SK-N-SH (cell line): Measurements from ENCODE around the gene PRRT4. TPM values are rescaled to one million over a fixed set of nuclear protein-coding genes. Genes with fewer than 3 reads are reported as not detected.

Source experiments
- CTCF ChIA-PET: fragments of 300-600, 350-600 bp; formaldehyde crosslinking; extraction: SDS; loops from one replicate; lab custom pipeline; 2021; lab: Yijun Ruan, JAX
- POLR2A ChIA-PET: fragments of 350-600 bp; sonication (Branson Sonifier 250); formaldehyde crosslinking; extraction: SDS; loops from one replicate; lab custom pipeline; 2020; ENCODE audit warnings: antibody characterized with exemption, inconsistent platforms; lab: Yijun Ruan, JAX
- DNase-seq: peaks from one replicate; pipeline ENCODE4 v3.0.0; 2012
- H2AFZ ChIP-seq: fragments of 200-600 bp; sonication (generic); 2 replicates; pipeline ENCODE4 v1.8.1; 2016; ENCODE audit warnings: antibody characterized with exemption, mild to moderate bottlenecking, low read depth
- H3F3A ChIP-seq: fragments of 200-600 bp; sonication (generic); replicated peaks from 2 replicates; pipeline ENCODE3; 2016; ENCODE audit warnings: antibody characterized with exemption, mild to moderate bottlenecking; ENCODE audit not compliant: insufficient read depth
- H3K27ac ChIP-seq, 2 experiments: fragments of 200-500 bp in 1 of 2; fragments of 200-600 bp in 1 of 2; sonication (Bioruptor generic) in 1 of 2; sonication (generic), shearing (Covaris generic) in 1 of 2; 2 replicates each; pipeline versions ENCODE4 v1.5.1 to v1.6.1; 2014 to 2016; ENCODE audit warnings: low read depth in 2 of 2, inconsistent platforms in 1 of 2, low read length in 1 of 2, mild to moderate bottlenecking in 1 of 2, mixed read lengths in 1 of 2
- H3K27me3 ChIP-seq: fragments of 200-600 bp; sonication (generic), shearing (Covaris generic); 2 replicates; pipeline ENCODE4 v1.6.1; 2016; ENCODE audit warnings: mixed run types; ENCODE audit not compliant: insufficient read depth
- H3K36me3 ChIP-seq, 2 experiments: fragments of 200-500 bp in 1 of 2; fragments of 200-600 bp in 1 of 2; sonication (Bioruptor generic) in 1 of 2; sonication (generic) in 1 of 2; replicated peaks in 1 of 2; 2 replicates each; pipeline versions ENCODE3 to v1.5.1; 2014 to 2016; ENCODE audit warnings: low read length in 1 of 2, mild to moderate bottlenecking in 1 of 2; ENCODE audit not compliant: insufficient read depth in 2 of 2, control insufficient read depth in 1 of 2
- H3K4me1 ChIP-seq, 2 experiments: fragments of 200-500 bp in 1 of 2; fragments of 200-600 bp in 1 of 2; sonication (Bioruptor generic) in 1 of 2; sonication (generic), shearing (Covaris generic) in 1 of 2; 2 replicates each; pipeline versions ENCODE4 v1.5.1 to v1.6.1; 2014 to 2016; ENCODE audit warnings: low read depth in 1 of 2, low read length in 1 of 2, mixed run types in 1 of 2; ENCODE audit not compliant: insufficient read depth in 2 of 2, control insufficient read depth in 1 of 2
- H3K4me2 ChIP-seq: fragments of 200-600 bp; sonication (generic), shearing (Covaris generic); 2 replicates; pipeline ENCODE4 v1.6.1; 2017; ENCODE audit warnings: mixed run types
- H3K4me3 ChIP-seq, 2 experiments: fragments of 200-500 bp in 1 of 2; fragments of 200-600 bp in 1 of 2; sonication (Bioruptor generic) in 1 of 2; sonication (generic), shearing (Covaris generic) in 1 of 2; 2 replicates each; pipeline versions ENCODE4 v1.5.1 to v1.8.1; 2014 to 2016; ENCODE audit warnings: low read depth in 2 of 2, inconsistent platforms in 1 of 2, low read length in 1 of 2, mild to moderate bottlenecking in 1 of 2, mixed read lengths in 1 of 2, moderate library complexity in 1 of 2
- H3K79me2 ChIP-seq: fragments of 200-600 bp; sonication (generic); 2 replicates; pipeline ENCODE4 v1.8.1; 2017; ENCODE audit warnings: mild to moderate bottlenecking; ENCODE audit not compliant: insufficient read depth
- H3K9ac ChIP-seq: fragments of 200-600 bp; sonication (generic); 2 replicates; pipeline ENCODE4 v1.6.1; 2017; ENCODE audit warnings: mixed run types
- H3K9me2 ChIP-seq: fragments of 200-600 bp; sonication (generic); 2 replicates; pipeline ENCODE4 v1.6.1; 2017; ENCODE audit warnings: mixed run types
- H3K9me3 ChIP-seq: fragments of 200-600 bp; sonication (generic); 2 replicates; pipeline ENCODE4 v1.6.1; 2017; ENCODE audit warnings: mixed run types, mild to moderate bottlenecking, moderate library complexity
- H4K20me1 ChIP-seq: fragments of 200-600 bp; sonication (generic); 2 replicates; pipeline ENCODE4 v1.6.1; 2017; ENCODE audit warnings: mild to moderate bottlenecking, mixed run types; ENCODE audit not compliant: insufficient read depth
- EZH2phosphoT487 ChIP-seq: fragments of 200-600 bp; sonication (generic); IDR thresholded peaks from 2 replicates; pipeline ENCODE4 v1.6.1; 2017; ENCODE audit warnings: low read depth, mixed run types, mild to moderate bottlenecking, antibody characterized with exemption, moderate library complexity, borderline replicate concordance
- FOSL2 ChIP-seq: IDR thresholded peaks from 2 replicates; pipeline ENCODE4 v1.4.0; 2012; ENCODE audit warnings: low read depth, mild to moderate bottlenecking, moderate library complexity, borderline replicate concordance
- GABPA ChIP-seq: IDR thresholded peaks from 2 replicates; pipeline ENCODE4 v1.4.0; 2012; ENCODE audit warnings: low read depth, mild to moderate bottlenecking
- GATA2 ChIP-seq: sonication (generic); formaldehyde crosslinking; IDR thresholded peaks from 2 replicates; pipeline ENCODE4 v1.5.0; 2020; ENCODE audit warnings: mild to moderate bottlenecking, missing genetic modification reagents
- MEF2A ChIP-seq: IDR thresholded peaks from 2 replicates; pipeline ENCODE4 v1.4.0; 2012; ENCODE audit warnings: low read depth, borderline replicate concordance
- NRF1 ChIP-seq: IDR thresholded peaks from 2 replicates; pipeline ENCODE4 v1.6.1; 2012; ENCODE audit warnings: low read depth, mild to moderate bottlenecking, low read length
- POLR2AphosphoS5 ChIP-seq: IDR thresholded peaks from 2 replicates; pipeline ENCODE4 v1.6.1; 2012; ENCODE audit warnings: low read depth, low read length
- RFX5 ChIP-seq: IDR thresholded peaks from 2 replicates; pipeline ENCODE4 v1.6.1; 2012; ENCODE audit warnings: mild to moderate bottlenecking, improper control_type of control experiment, low read length
- SIN3A ChIP-seq: IDR thresholded peaks from 2 replicates; pipeline ENCODE4 v1.6.1; 2012; ENCODE audit warnings: low read depth, mild to moderate bottlenecking, low read length, moderate library complexity, borderline replicate concordance
- SMC3 ChIP-seq: IDR thresholded peaks from 2 replicates; pipeline ENCODE4 v1.6.1; 2012; ENCODE audit warnings: low read depth, low read length, improper control_type of control experiment
- TCF12 ChIP-seq: IDR thresholded peaks from 2 replicates; pipeline ENCODE4 v1.4.0; 2012
- YY1 ChIP-seq: IDR thresholded peaks from 2 replicates; pipeline ENCODE4 v1.4.0; 2012; ENCODE audit warnings: low read depth, mild to moderate bottlenecking
- WGBS: methylation state at CpG from one replicate; pipeline ENCODE4 v1.1.6; 2017; ENCODE audit warnings: low lambda C conversion rate; 5-methylcytosine and 5-hydroxymethylcytosine counted together
- polyA plus RNA-seq, 3 experiments: library from polyadenylated mRNA; depleted of rRNA; stranded (reverse); fragments of >200 nt; gene quantifications; 2 replicates each; pipeline ENCODE4 v1.2.3, GENCODE V29; 2012
- TF ChIP-seq, protein P1 (sequence below): fragments of 200-600 bp; sonication (generic); IDR thresholded peaks from 2 replicates; pipeline ENCODE4 v1.6.1; 2017; ENCODE audit warnings: antibody characterized with exemption, mild to moderate bottlenecking, moderate library complexity
- TF ChIP-seq, protein P2 (sequence below): IDR thresholded peaks from 2 replicates; pipeline ENCODE4 v1.4.0; 2012; ENCODE audit warnings: low read depth, borderline replicate concordance
- TF ChIP-seq, protein P3 (sequence below): IDR thresholded peaks from 2 replicates; pipeline ENCODE4 v1.4.0; 2012; ENCODE audit warnings: low read depth
- TF ChIP-seq, protein P4 (sequence below): IDR thresholded peaks from 2 replicates; pipeline ENCODE4; 2012

Gene PRRT4
- polyA plus RNA-seq, 1 of the 3 experiments (the other 2 are of a cell fraction) = 1.5 TPM

DNA sequence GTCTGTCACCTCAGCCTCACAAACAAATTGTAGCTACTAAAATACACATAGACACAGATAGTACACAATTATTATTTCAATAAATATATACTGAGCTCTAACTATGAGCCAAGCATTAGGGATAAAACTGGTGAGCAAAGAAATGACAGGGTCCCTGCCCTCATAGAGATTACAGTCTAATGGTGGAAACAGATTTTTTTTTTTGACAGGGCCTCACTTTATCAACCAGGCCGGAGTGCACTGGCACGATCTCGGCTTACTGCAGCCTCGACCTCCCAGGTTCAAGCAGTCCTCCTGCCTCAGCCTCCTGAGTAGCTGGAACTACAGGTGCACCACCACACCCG, 17.1 kb downstream of the PRRT4 start:
- peak overlapping the region; percentile 91; the same call in 1 of the 2 replicates for H3K4me2 ChIP-seq
- DNase-seq = no peak
- no peaks in the 10 kb centered on the region for H3F3A ChIP-seq
- peak overlapping the region in 1 of 2 experiments; percentile 86; a peak in 1 of 4 replicates for H3K27ac ChIP-seq
- TF ChIP-seq POLR2AphosphoS5 = no peak
- TF ChIP-seq, protein P1, sequence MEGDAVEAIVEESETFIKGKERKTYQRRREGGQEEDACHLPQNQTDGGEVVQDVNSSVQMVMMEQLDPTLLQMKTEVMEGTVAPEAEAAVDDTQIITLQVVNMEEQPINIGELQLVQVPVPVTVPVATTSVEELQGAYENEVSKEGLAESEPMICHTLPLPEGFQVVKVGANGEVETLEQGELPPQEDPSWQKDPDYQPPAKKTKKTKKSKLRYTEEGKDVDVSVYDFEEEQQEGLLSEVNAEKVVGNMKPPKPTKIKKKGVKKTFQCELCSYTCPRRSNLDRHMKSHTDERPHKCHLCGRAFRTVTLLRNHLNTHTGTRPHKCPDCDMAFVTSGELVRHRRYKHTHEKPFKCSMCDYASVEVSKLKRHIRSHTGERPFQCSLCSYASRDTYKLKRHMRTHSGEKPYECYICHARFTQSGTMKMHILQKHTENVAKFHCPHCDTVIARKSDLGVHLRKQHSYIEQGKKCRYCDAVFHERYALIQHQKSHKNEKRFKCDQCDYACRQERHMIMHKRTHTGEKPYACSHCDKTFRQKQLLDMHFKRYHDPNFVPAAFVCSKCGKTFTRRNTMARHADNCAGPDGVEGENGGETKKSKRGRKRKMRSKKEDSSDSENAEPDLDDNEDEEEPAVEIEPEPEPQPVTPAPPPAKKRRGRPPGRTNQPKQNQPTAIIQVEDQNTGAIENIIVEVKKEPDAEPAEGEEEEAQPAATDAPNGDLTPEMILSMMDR = no peak
- no peak for TF ChIP-seq SIN3A
- TF ChIP-seq, protein P2, sequence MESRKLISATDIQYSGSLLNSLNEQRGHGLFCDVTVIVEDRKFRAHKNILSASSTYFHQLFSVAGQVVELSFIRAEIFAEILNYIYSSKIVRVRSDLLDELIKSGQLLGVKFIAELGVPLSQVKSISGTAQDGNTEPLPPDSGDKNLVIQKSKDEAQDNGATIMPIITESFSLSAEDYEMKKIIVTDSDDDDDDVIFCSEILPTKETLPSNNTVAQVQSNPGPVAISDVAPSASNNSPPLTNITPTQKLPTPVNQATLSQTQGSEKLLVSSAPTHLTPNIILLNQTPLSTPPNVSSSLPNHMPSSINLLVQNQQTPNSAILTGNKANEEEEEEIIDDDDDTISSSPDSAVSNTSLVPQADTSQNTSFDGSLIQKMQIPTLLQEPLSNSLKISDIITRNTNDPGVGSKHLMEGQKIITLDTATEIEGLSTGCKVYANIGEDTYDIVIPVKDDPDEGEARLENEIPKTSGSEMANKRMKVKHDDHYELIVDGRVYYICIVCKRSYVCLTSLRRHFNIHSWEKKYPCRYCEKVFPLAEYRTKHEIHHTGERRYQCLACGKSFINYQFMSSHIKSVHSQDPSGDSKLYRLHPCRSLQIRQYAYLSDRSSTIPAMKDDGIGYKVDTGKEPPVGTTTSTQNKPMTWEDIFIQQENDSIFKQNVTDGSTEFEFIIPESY = no peak
- TF ChIP-seq GABPA = no peak
- TF ChIP-seq MEF2A = no peak
- no peak for TF ChIP-seq NRF1
- no peak for TF ChIP-seq YY1
- TF ChIP-seq, all 33 proteins: peak for 0
- peak overlapping the region; percentile 100 for H2AFZ ChIP-seq
- no peaks in the 10 kb centered on the region for H3K9me3 ChIP-seq
- WGBS = 78% methylated on average over 5 of the region's 5 CpGs
- no peak overlapping the region for H3K9ac ChIP-seq
- H3K36me3 ChIP-seq = peaks cover 0 to 13% of the 10 kb centered on the region in 2 experiments
- peaks cover 3% of the 10 kb centered on the region; the same call in 1 of the 2 replicates for H3K27me3 ChIP-seq
- H3K79me2 ChIP-seq = peaks cover 42% of the 10 kb centered on the region
- ChIA-PET CTCF (interaction anchor here (0.6 to 15.8 kb wide), 15 partner anchors 9 to 555 kb away, joined by 3 to 1786 read pairs (median 4); partner anchors contain the start of genes HILPDA, IMPDH1 and PRRT4), POLR2A (interaction anchor here (0.7 to 3.3 kb wide), 9 partner anchors 11 to 711 kb away, joined by 3 to 22 read pairs (median 4); no protein-coding TSS in a partner anchor)
- no peaks in the 10 kb centered on the region for H4K20me1 ChIP-seq
- no peaks in the 10 kb centered on the region for H3K9me2 ChIP-seq
- H3K4me3 ChIP-seq = no peak overlapping the region
- peaks cover 0 to 34% of the 10 kb centered on the region in 2 experiments; a peak in 2 of 4 replicates for H3K4me1 ChIP-seq

DNA sequence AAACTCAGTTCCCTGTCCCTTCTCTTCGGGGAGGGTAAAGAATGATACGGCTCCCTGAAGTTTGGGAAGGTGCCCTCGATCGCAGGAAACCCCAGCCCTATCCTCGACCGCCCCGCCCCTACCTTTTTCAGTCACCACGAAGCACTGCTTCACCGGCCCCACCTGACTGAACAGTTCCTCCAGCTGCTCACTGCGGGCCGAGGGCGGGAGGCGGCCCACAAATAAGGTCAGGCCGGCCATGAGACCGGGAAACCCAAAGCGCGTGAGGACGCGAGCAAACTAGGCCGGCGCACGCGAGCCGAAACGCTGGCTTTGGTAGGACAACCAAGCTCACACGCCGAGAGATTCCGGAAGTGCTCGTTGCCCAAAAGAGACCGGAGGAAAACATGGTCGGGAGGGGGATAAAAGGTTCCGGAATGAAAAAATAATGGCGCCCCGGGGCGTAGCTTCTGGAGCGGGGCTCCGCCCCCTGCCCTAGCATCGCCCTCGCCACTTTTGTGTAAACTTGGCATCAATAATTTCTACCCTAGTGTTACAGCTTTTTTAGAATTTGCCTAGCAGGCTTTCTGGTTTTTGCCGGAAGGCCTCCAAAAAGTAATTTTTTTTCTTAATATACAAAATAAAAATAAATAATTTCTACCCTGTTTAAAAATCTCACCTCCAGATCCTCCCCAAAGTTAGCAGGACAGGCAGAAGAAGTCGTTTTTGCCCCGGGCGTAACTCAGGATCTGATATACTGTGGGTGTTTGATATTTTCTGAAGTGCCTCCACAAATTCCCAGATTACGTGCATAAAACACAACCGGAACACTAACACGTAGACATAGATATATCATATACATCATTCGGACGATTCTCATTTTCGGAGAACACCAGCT, 17.7 kb downstream of the PRRT4 start, which contains the start of gene RBM28:
Gene RBM28, minus strand, starts transcription at position 355 of the 877 bp plus-strand sequence. Its CDS starts 115 bp downstream, at position 240.
- H2AFZ ChIP-seq = peak within 1 kb of the TSS; percentile 100
- no peaks in the 10 kb centered on the region for H3F3A ChIP-seq
- ChIA-PET POLR2A (interaction anchor here (0.6 to 3.3 kb wide), 10 partner anchors 11 to 712 kb away, joined by 3 to 22 read pairs (median 4); no protein-coding TSS in a partner anchor), CTCF (interaction anchor here (0.6 to 15.8 kb wide), 16 partner anchors 9 to 774 kb away, joined by 3 to 1786 read pairs (median 4); partner anchors contain the start of genes HILPDA, IMPDH1 and PRRT4)
- H3K36me3 ChIP-seq = peaks cover 6 to 19% of the 10 kb centered on the region in 2 experiments
- peak within 1 kb of the TSS; percentile 79 for H3K9ac ChIP-seq
- no peaks in the 10 kb centered on the region for H3K9me3 ChIP-seq
- H3K4me1 ChIP-seq = peaks cover 0 to 28% of the 10 kb centered on the region in 2 experiments; a peak in 2 of 4 replicates
- no peaks in the 10 kb centered on the region for H3K9me2 ChIP-seq
- H3K27ac ChIP-seq = peak within 1 kb of the TSS; percentile 73 to 86
- H3K27me3 ChIP-seq = no peaks in the 10 kb centered on the region
- no peaks in the 10 kb centered on the region for H4K20me1 ChIP-seq
- WGBS = 13% methylated on average over 49 of the region's 49 CpGs
- DNase-seq = peak; percentile 94
- peak within 1 kb of the TSS; percentile 60 to 80 for H3K4me3 ChIP-seq
- H3K79me2 ChIP-seq = peaks cover 42% of the 10 kb centered on the region
- peak within 1 kb of the TSS; percentile 91 for H3K4me2 ChIP-seq
- TF ChIP-seq SMC3 (no peak), GABPA (peak; percentile 99), RFX5 (peak; percentile 45), EZH2phosphoT487 (no peak), SIN3A (peak; percentile 99), TCF12 (peak; percentile 64; the same call in 1 of the 2 replicates), FOSL2 (peak; percentile 41; the same call in 1 of the 2 replicates), GATA2 (CRISPR knock-in tag) (no peak), POLR2AphosphoS5 (peak; percentile 97)
- TF ChIP-seq, protein P3, sequence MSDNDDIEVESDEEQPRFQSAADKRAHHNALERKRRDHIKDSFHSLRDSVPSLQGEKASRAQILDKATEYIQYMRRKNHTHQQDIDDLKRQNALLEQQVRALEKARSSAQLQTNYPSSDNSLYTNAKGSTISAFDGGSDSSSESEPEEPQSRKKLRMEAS = peak; percentile 100
- TF ChIP-seq, protein P4, sequence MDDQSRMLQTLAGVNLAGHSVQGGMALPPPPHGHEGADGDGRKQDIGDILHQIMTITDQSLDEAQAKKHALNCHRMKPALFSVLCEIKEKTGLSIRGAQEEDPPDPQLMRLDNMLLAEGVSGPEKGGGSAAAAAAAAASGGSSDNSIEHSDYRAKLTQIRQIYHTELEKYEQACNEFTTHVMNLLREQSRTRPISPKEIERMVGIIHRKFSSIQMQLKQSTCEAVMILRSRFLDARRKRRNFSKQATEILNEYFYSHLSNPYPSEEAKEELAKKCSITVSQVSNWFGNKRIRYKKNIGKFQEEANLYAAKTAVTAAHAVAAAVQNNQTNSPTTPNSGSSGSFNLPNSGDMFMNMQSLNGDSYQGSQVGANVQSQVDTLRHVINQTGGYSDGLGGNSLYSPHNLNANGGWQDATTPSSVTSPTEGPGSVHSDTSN = peak; percentile 67
